Measurements from ENCODE around the gene CEND1.

The CEND1 gene

DNA sequence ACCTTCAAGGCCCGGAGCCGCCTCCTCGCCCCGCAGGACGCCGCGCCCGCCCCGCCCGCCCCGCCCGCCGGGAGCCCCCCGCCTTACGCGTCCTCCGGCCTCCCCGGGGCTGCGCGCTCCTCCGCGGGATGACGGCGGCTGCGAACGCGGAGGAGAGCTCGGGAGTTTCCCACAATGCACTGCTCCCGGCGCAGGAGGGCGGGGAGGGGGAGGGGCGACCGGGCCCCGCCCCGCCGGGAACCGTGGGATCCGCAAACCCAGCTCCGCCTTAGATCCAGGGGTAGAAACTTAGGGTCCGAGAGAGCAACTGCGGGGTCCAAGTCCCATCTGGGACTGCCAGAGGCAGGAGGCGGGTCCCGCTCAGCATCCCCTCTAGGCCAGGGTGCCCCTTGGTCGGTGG, at the start of gene CEND1:
TSS of gene CEND1 (minus strand) at position 148 of the 400 bp plus-strand sequence. CDS start 1,514 bp downstream, outside the sequence.
- DNase-seq (ENCODE audit: low read depth in 2 of 2) = no peak

DNA sequence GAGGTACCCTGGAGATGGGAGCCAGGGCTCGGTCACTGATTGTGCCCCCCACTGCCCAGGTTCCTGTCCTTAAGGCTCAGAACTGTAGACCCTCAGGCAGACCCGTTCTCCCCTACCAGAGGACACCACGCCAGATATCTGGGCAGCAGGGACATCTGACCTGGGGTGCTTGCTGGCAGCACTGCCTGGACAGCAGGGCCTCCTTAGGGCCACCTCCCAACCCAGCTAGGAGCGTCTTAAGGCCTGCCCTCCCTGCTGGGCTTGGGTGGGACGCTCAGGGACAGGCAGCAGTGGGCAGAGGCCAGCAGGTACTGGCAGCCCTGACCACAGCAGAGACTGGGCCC, 49.4 kb upstream of the CEND1 start:
- no peak for DNase-seq (ENCODE audit: low read depth in 2 of 2)

DNA sequence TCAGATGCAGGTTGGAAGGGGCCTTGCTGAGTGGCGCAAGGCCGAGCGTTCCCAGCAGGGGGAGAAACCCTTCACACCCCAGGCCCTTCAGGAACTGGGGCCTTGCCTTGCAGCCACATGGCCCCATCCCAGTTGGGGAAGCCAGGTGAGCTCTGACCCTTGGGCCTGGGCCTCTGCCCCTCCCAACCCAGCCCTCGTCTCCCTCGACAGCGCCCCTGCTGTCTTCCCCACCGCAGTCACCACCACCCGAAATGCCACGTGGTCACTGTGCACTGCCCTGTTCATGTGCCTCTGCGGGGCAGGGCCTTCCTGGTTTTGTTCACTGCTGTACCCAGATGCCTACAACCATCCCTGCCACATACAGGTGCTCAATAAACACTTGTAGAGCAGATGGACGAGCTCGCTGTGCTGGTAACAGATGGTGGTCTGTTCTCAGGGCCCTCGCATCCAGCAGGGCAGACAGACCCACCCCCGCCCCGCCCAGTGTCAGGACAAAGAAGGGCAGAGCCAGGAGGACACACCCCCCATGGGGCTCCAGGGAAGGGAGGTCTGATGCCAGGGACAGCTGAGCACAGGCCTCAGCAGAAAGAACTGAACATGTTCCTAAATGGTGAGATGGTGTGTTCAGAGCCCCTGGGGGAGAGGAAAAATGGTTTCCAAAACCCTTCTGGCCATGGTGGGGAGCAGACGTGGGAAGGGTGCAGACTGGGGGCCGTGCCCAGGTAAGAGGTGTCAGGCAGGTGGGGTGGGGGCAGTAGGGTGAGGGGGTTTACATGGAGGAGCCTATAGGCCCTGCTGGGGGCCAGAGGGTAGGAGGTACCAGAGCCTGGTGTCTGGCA, 48.8 kb upstream of the CEND1 start:
- DNase-seq (ENCODE audit: low read depth in 2 of 2) = no peak

DNA sequence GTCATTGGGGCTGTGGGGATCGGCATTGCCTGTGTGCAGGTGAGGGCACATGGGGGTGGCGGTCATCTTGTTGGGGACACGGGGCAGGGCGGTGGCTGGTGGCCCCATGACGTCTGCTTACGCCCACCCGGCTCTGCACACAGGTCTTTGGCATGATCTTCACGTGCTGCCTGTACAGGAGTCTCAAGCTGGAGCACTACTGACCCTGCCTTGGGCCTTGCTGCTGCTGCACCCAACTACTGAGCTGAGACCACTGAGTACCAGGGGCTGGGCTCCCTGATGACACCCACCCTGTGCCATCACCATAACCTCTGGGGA, 48.1 kb upstream of the CEND1 start:
- DNase-seq (ENCODE audit: low read depth in 2 of 2) = no peak

DNA sequence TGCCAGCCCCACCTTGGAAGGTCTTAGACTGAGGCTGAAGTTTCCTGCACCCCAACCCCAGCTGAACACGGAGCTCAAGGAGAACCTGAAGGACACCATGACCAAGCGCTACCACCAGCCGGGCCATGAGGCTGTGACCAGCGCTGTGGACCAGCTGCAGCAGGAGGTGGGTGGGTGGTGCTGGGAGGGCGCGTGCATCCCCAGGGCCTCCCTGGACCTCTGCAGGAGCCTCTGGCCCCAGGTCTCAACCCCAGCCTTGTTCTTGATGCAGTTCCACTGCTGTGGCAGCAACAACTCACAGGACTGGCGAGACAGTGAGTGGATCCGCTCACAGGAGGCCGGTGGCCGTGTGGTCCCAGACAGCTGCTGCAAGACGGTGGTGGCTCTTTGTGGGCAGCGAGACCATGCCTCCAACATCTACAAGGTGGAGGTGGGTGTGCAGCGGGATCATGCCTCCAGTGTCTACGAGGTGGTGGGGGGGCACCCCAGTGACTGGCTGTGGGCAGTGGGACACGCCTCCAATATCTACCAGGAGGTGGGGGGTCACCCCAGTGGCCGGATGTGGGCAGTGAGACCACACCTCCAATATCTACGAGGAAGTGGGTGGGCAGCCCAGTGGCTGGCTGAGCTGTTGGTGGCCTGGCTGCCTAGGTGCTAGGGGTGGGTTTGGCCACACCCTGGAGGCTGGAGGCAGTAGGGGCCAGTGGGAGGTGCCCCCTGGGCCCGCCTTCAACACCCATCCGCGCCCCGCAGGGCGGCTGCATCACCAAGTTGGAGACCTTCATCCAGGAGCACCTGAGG, 47.5 kb upstream of the CEND1 start:
- DNase-seq (ENCODE audit: low read depth in 2 of 2) = no peak

DNA sequence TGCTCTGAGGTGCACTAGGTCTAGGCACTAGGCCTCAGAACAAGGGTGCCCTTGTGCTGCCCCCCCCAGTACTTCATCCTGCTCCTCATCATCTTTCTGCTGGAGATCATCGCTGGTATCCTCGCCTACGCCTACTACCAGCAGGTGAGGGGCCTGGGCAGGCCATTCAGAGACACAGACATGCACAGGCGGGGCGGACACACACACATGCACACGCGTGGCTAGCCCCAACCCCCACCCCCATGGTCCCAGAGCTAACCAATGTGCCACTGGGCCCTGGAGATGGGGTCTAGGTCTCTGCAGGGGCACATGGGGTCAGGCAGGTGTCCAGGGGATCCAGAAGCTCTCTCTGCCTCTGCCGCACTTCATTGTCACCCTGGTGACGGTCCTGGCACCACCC, 46.8 kb upstream of the CEND1 start:
- DNase-seq (ENCODE audit: low read depth in 2 of 2) = no peak

DNA sequence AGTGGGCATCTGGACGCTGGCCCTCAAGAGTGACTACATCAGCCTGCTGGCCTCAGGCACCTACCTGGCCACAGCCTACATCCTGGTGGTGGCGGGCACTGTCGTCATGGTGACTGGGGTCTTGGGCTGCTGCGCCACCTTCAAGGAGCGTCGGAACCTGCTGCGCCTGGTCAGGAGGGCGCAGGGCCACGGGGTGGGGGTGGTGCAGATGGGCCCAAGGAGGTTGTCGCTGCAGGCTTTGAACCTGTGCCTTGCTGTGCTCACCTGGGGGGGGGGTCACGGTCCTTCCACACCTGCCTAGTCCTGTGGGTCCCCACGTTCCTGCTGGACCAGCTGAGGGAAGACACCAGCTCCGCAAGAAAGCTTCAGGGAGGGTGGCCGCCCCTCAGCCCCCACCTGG, 46.4 kb upstream of the CEND1 start:
- DNase-seq (ENCODE audit: low read depth in 2 of 2) = no peak

DNA sequence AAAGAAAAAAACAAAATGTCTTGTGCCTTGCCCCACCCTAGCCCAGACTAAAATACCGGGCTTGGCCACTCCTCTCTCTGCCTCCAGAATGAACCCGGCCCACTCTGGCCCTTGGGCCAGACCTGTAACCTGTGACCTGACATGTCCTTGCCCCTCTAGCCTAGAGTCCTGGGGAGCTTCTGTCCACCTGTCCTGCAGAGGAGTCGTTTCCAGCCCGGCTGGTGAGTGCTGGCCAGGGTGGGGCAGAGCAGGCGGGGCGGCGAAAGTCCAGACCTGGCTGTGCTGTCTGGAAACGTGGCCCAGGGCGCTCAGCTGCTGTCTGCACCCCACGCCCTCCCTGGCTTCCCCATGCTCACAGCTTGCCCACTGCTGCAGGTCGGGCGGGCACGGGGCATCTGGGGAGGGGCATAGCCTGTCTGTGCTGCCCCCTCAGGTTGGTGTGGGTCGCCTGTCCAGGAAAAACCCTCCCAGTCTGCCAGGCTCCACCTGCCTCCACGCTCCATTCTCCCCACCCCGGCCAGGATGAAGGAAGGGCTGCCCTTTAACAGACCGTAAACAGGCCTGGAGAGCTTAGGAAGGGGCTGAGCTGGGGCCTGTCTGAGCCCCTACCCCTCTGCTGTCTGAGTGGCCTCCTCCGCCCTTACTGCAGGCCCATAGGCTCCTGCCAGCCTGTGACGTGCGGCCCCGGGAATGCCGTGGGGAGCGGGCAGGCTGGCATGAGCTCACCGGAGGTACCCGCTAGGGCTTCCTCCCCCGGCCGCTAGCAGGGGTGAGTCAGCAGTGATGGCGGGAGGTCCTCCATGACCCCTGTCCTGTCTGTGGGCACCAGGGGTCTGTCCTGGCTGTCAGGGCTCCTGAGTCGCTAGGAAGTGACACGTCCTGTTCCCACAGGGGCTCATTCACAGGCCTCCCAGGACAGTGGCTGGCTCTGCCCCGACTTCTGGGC, 44.8 kb upstream of the CEND1 start:
- no peak for DNase-seq (ENCODE audit: low read depth in 2 of 2)

DNA sequence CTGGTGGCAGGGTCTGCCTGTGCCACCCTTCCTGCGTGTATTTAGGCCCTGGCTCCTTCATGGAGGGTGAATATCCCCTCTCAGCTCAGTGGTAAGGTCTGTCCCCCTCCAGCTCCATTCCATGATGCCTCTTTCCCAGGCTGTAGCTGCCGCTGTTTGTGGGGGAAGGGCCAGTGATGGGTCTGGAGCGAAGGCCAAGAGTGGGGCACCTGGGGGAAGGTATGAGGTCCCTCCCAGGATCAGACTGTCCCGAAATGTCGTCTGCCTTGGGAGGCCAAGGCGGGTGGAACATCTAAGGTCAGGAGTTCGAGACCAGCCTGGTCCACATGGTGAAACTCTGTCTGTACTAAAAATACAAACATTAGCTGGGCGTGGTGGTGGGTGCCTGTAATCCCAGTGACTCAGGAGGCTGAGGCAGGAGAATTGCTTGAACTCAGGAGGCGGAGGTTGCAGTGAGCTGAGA, 44.0 kb upstream of the CEND1 start:
- DNase-seq (ENCODE audit: low read depth in 2 of 2) = no peak

DNA sequence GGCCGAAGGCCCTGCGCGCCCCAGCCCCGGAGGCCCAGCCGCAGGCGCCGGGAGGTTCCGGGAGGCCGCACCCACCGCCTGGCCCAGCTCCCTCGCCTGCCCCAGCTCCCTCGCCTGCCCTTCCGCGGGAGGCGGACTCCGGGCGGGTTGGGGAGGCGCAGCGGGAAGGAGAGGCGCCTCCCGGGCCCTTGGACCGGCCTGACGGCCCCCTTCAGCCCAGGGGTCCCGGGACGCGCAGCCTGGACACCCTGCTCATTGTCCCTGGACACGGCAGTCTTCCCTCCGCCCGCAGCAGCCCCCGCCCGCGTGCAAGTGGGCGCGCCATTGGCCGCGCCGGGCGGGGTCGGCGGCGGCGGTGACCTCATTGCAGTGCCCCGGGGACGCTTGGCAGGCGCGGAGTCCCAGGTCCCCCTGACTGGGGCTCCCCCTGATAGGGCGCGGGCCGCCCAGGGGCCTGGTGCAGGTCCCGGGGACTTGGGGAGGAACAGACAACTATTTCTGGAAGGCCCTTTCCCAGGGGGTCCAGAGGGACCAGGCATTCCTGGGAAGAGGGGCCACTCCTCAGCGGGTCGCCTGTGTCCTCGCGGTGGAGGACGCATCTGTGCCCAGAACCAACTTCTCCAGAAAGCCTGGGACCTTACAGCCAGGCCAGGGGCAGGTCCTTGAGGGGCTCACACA, 43.4 kb upstream of the CEND1 start:
- DNase-seq (ENCODE audit: low read depth in 2 of 2) = no peak

DNA sequence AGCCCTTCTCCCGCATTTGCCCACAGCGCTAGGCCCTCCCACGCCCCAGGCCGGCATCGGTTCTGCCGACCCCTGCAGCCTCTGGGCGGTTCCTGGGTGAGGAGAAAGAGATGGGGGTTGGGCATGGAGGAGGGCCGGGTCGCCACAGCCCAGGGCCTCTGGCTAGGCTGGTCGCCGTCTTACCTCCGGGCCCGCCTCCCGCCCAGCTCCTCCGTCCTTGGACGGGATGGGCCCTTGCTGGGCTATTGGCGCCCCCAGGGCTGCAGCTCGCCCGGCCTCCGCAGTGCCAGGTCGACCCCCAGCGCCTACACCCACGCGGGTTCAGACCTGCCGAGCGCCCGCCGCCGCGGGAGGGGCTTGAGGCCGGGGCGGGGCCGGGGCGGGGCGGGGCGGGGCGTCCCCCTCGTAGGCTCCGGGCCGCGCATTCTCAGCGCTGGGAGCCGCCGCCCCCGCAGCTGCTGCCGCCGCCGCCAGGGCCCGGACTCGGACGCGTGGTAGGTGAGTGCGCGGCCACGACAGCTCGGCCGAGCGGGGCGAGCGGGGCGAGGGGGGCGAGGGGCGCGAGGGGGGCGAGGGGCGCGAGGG, 42.7 kb upstream of the CEND1 start, which contains the start of gene CD151:
TSS of gene CD151 (plus strand) at position 424 of the 585 bp plus-strand sequence. CDS start 3,118 bp downstream, outside the sequence.
- no peak for DNase-seq (ENCODE audit: low read depth in 2 of 2)

DNA sequence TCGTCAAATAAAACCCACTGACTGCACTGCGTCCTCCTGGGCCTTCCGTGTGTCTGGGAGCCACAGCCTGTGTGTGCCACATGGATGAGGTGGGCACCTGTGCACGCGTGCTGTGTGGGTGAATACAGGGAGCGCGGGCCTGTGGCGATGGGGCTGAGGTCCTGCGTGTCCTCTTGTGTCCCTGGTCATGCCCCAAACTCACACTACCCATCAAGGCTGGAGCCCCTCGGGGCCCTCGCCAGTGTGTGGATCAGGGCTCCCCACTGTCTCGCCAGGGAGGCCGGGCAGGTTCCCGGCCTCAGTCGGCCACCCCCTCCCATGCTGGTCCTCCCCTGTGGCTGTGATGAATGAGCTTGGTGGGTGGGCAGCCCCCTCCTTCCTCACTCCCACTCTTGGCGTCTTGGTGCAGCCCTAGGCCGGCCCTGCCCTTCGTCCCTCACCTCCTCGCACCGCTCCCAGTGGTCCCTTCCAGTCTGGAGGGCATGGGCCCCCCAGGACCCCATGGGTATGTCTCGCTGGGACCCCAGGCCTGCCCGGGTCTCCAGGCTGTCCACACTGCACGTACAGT, 42.2 kb upstream of the CEND1 start:
- DNase-seq (ENCODE audit: low read depth in 2 of 2) = no peak

DNA sequence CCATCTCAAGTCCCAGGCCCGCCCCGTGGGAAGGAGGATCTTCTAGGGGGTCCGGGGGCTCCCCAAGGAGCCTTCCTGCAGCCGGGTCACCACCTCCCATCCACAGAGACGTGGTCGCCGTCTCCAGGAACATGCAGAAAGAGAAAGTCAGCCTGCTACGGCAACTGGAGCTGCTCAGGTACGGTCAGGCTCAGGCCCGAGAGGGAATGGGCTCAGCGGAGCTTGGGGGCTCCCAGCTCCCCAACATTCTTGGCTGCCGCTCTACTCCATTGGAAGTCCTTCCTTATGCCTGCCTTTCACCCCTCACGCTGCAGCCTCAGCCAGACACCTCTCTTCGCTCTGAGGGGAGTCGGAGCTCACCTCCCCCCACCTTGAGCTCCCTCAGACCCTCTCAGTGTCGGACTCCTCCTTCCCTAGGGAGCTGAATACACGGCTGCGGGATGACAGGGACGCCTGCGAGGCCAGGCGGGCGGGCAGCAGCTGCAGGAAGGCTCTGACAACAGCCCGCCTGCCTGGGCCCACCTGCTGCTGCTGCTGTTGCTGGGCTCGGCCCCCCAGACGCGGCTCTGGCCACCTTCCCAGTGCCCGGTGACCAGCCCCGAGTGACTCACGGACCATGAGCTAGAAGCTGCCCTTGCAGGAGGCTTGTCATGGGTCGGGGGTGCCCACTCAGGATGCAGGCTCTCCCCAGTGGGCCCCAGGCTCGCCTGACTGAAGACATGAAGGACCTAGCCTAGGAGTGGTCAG, 41.4 kb upstream of the CEND1 start:
- DNase-seq (ENCODE audit: low read depth in 2 of 2) = no peak

DNA sequence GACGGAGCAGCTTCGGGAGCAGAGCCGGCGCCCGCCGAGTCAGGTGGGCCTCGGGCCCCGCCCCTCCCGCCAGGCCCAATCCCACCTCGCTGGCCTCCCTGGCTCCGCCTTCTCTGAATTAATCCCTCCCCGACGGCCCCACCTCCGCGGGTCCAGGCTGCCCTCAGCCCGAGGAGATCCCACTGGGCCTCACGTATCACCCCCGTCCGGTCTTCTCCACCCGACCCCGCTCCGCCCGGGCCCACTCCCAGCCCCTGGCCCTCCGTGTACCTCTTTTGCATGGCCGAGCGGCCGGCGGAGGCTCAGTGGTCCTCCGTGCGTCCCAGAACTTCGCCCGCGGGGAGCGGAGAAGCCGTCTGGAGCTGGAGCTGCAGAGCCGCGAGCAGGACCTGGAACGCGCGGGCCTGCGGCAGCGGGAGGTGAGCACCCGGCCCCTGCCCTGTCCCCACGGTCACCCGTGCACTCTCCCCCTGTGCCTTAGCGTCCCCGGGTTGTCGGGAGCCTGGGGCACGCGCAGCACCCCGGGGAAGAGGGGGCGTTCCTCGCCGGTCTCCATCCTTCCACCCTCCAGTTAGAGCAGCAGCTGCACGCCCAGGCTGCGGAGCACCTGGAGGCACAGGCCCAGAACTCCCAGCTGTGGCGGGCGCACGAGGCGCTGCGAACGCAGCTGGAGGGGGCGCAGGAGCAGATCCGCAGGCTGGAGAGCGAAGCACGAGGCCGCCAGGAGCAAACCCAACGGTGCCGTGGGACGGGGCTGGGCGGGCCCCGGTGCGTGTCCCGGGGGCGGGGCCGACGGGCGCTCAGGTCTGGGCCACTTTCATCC, 40.6 kb upstream of the CEND1 start:
- no peak for DNase-seq (ENCODE audit: low read depth in 2 of 2)

DNA sequence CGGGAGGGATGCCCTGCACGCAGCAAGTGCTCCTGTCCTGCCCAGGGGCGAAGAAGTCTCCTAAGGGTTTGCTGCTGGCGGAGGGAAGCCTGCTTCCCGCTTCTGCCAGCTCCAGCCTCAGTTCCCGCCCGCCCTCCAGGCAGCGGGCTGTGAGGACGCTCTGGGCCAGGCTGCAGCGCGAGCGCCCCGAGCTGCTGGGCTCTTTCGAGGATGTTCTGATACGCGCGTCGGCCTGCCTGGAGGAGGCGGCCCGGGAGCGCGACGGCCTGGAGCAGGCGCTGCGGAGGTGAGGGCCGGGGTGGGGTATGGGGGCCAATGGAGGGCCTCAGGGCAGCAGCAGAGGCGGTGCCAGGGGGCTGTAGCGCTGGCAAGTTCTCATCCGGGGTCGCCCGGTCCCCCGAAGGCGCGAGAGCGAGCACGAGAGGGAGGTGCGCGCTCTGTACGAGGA, 40.0 kb upstream of the CEND1 start:
- no peak for DNase-seq (ENCODE audit: low read depth in 2 of 2)

DNA sequence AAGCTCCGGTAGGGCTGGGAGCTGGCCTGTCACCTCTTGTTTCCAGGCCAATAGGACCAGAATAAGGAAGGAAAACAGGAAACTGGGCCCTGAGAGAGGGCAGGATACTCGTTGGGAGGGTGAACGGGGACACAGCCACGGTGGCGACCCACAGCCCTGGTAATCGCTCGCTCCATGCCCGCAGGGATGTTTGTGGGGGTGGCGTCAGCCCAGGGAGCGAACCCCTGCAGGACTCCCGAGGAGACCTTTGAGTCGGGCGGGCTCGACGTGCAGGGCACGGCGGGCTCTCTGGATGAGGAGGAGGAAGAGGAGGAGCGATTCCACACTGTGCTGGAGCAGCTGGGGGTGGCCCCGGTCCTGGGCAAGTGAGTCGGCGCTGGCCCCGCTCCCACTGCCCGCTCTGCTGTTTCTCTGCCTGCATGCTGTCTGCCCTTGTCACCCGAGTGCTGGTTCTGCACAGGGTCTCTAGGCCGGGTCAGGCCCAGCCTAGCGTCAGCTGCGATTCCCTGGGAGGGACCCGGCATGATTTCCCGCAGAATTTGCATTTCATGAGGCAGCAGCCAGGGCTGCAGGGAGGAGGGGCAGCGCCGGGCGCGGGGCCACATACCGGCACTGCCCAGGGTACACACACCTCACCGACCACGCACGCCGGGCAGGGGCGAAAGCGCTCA, 39.4 kb upstream of the CEND1 start:
- no peak for DNase-seq (ENCODE audit: low read depth in 2 of 2)

DNA sequence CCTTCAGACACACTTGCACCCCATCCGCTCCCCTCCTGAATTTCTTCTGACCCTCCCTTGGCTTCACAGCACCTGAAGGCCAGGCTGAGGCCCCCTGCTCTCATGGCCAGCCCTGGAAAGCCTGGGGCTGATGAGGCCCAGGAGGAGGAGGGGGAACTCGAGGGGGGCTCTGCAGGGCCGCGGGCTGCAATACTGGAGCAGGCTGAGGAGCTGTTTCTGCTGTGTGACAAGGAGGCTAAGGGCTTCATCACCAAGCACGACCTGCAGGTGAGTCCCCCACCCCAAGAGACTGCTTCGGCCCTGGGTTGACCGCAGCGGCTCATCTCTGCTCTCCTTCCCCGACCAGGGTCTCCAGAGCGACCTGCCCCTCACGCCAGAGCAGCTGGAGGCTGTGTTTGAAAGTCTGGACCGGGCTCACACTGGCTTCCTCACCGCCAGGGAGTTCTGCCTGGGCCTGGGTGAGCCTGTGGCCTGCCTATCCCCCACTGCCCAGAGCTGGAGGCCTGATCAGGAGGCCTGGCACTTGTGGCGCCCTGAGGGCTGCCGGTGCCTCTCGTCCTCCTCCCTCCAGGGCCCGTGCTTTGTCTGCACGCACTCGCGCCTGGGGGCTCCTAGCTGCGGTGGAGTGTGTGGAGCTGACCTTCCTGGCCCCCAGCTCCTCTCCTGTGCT, 38.8 kb upstream of the CEND1 start:
- DNase-seq (ENCODE audit: low read depth in 2 of 2) = no peak

DNA sequence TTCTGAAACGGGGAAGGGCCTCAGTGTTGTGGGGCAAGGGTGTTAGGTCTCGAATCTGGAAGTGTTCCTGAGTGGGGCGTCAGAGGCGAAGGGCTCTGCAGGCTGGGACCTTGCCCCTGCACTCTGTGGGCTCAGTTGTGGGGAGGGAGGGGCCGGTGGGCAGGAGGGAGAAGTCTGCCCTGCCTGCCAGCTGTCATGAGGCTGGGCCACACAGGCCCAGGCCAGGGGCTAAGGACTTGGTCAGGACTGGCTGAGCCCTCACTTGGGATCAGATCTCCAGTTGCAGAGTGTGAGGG, 38.0 kb upstream of the CEND1 start, which contains the start of gene CRACR2B:
TSS of gene CRACR2B (plus strand) at position 23 of the 296 bp plus-strand sequence. CDS start 689 bp downstream, outside the sequence.
- no peak for DNase-seq (ENCODE audit: low read depth in 2 of 2)
